Stimulated activated CD8-positive, alpha-beta memory T cell treated with anti-CD3 and anti-CD28 coated beads, Interleukin-15, amount 100 ng/mL, for 48 hours (primary cell): ENCODE measurements around the gene CALML5.

Experiments used
- DNase-seq, 2 donors: peaks; one replicate each; pipeline ENCODE4 v3.0.0-alpha.2; 2020; ENCODE audit warnings: low read depth in 2 of 2

The CALML5 gene

GRCh38 chr10:5500910-5501309, 1.5 kb upstream of the CALML5 start:
- no peak for DNase-seq

- no peak for DNase-seq
These were observed 846 bp upstream of the CALML5 start for GRCh38 chr10:5500162-5500670.

- no peak for DNase-seq
These were observed 428 bp downstream of the CALML5 start for GRCh38 chr10:5498791-5499492.

- no peak for DNase-seq
These were observed 1.2 kb downstream of the CALML5 start for GRCh38 chr10:5497948-5498730.

GRCh38 chr10:5497289-5497688, 2.1 kb downstream of the CALML5 start:
- no peak for DNase-seq

GRCh38 chr10:5496261-5497250, 2.8 kb downstream of the CALML5 start:
- no peak for DNase-seq

- DNase-seq = no peak
These were observed 4.8 kb downstream of the CALML5 start for GRCh38 chr10:5494611-5495010.

GRCh38 chr10:5493691-5494090, 5.7 kb downstream of the CALML5 start:
- DNase-seq = no peak

- no peak for DNase-seq
These were observed 6.3 kb downstream of the CALML5 start for GRCh38 chr10:5492929-5493576.

GRCh38 chr10:5492322-5492855, 7.0 kb downstream of the CALML5 start:
- DNase-seq = no peak

GRCh38 chr10:5491477-5491876, 7.9 kb downstream of the CALML5 start:
- no peak for DNase-seq

- DNase-seq = no peak
These were observed 8.5 kb downstream of the CALML5 start for GRCh38 chr10:5490698-5491464.

- DNase-seq = no peak
These were observed 9.3 kb downstream of the CALML5 start for GRCh38 chr10:5490032-5490431.

- no peak for DNase-seq
These were observed 10.9 kb downstream of the CALML5 start for GRCh38 chr10:5488272-5489161.

GRCh38 chr10:5486853-5487235, 12.5 kb downstream of the CALML5 start:
- no peak for DNase-seq

- DNase-seq = no peak
These were observed 13.2 kb downstream of the CALML5 start for GRCh38 chr10:5485948-5486852.

GRCh38 chr10:5485290-5485689, 14.1 kb downstream of the CALML5 start:
- DNase-seq = no peak

GRCh38 chr10:5484205-5484604, 15.2 kb downstream of the CALML5 start:
- DNase-seq = no peak
